ENCODE results near the gene LARP4B.

DNA sequence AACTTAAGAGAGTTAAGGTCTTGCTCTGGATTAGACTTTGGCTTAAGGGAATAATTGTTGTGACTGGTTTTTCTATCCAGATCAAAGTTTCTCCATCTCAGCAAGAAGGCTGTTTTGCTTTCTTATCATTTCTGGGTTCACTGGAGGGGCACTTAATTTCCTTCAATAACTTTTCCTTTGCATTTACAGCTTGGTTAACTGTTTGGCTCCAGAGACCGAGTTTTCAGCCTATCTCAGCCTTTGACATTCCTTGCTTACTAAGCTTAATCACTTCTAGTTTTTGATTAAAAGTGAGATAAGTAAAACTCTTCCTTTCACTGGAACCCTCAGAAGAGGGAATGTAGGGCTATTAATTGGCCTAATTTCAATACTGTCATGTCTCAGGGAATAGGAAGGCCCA lies 76.4 kb downstream of the LARP4B start:
- no peak for TF ChIP-seq EZH2 (IDR thresholded peaks at IDR 0.05; ENCODE audit: insufficient read depth, low read length)
- TF ChIP-seq, protein P1, sequence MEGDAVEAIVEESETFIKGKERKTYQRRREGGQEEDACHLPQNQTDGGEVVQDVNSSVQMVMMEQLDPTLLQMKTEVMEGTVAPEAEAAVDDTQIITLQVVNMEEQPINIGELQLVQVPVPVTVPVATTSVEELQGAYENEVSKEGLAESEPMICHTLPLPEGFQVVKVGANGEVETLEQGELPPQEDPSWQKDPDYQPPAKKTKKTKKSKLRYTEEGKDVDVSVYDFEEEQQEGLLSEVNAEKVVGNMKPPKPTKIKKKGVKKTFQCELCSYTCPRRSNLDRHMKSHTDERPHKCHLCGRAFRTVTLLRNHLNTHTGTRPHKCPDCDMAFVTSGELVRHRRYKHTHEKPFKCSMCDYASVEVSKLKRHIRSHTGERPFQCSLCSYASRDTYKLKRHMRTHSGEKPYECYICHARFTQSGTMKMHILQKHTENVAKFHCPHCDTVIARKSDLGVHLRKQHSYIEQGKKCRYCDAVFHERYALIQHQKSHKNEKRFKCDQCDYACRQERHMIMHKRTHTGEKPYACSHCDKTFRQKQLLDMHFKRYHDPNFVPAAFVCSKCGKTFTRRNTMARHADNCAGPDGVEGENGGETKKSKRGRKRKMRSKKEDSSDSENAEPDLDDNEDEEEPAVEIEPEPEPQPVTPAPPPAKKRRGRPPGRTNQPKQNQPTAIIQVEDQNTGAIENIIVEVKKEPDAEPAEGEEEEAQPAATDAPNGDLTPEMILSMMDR (IDR thresholded peaks at IDR 0.05; ENCODE audit: insufficient read depth, low read depth, low read length) = no peak

Measured in astrocyte (in vitro differentiated cells and primary cell).